Measurements from ENCODE around the gene LCTL.
A peak's percentile ranks its signal among the peaks of the same experiment; 100 is the strongest.
"Not testable (repeated sequence)": the region's sequence is repeated elsewhere in the genome, so short reads cannot be mapped to it uniquely, and the experiment has no call there.

LCTL gene

GRCh38 chr15:66564136-66565041 lies 1.4 kb downstream of the LCTL start:
- DNase-seq (ENCODE audit: low spot score) = no peak

GRCh38 chr15:66563566-66564110 lies 2.2 kb downstream of the LCTL start:
- no peak for DNase-seq (ENCODE audit: low spot score)

GRCh38 chr15:66563126-66563525 lies 2.7 kb downstream of the LCTL start:
- no peak for DNase-seq (ENCODE audit: low spot score)

GRCh38 chr15:66560856-66561525 lies 4.8 kb downstream of the LCTL start:
- no peak for DNase-seq (ENCODE audit: low spot score)

GRCh38 chr15:66558271-66558670 lies 7.5 kb downstream of the LCTL start:
- DNase-seq (ENCODE audit: low spot score) = no peak

- DNase-seq (ENCODE audit: low spot score) = no peak
Observed at GRCh38 chr15:66555685-66556084, 10.1 kb downstream of the LCTL start.

GRCh38 chr15:66545255-66545654 lies 20.5 kb downstream of the LCTL start:
- DNase-seq (ENCODE audit: low spot score) = no peak

- no peak for DNase-seq (ENCODE audit: low spot score)
Observed at GRCh38 chr15:66542896-66543295, 22.9 kb downstream of the LCTL start.

GRCh38 chr15:66535056-66535455 lies 30.7 kb downstream of the LCTL start:
- no peak for DNase-seq (ENCODE audit: low spot score)

- no peak for DNase-seq (ENCODE audit: low spot score)
Observed at GRCh38 chr15:66524838-66525237, 41.0 kb downstream of the LCTL start.

GRCh38 chr15:66523926-66524325 lies 41.9 kb downstream of the LCTL start:
- DNase-seq (ENCODE audit: low spot score) = no peak

GRCh38 chr15:66515901-66516322 lies 49.9 kb downstream of the LCTL start:
- no peak for DNase-seq (ENCODE audit: low spot score)

- DNase-seq (ENCODE audit: low spot score) = no peak
Observed at GRCh38 chr15:66514586-66514985, 51.2 kb downstream of the LCTL start.

- DNase-seq (ENCODE audit: low spot score) = no peak
Observed at GRCh38 chr15:66508293-66508883, 57.4 kb downstream of the LCTL start.

GRCh38 chr15:66505818-66506217 lies 60.0 kb downstream of the LCTL start:
- no peak for DNase-seq (ENCODE audit: low spot score)

GRCh38 chr15:66505430-66505811 lies 60.4 kb downstream of the LCTL start:
- DNase-seq (ENCODE audit: low spot score) = no peak

GRCh38 chr15:66504563-66505429 lies 61.0 kb downstream of the LCTL start, which contains the start of the genes RPL4 and ZWILCH:
Gene RPL4, minus strand, starts transcription at chr15:66504855. Its CDS starts 65 bp downstream, at chr15:66504790.
Gene ZWILCH, plus strand, starts transcription at chr15:66505326. Its CDS starts 13 bp downstream, at chr15:66505339.
- DNase-seq (ENCODE audit: low spot score) = peak; percentile 85

GRCh38 chr15:66503780-66504562 lies 61.8 kb downstream of the LCTL start:
- DNase-seq (ENCODE audit: low spot score) = no peak

GRCh38 chr15:66503041-66503648 lies 62.7 kb downstream of the LCTL start:
- DNase-seq (ENCODE audit: low spot score) = not testable (repeated sequence)

GRCh38 chr15:66502491-66502890 lies 63.3 kb downstream of the LCTL start:
- DNase-seq (ENCODE audit: low spot score) = no peak

Data from CD4-positive, alpha-beta T cell treated with Interleukin-2 at 100 ng/mL for 4 hours (primary cell).